Kidney capillary endothelial cell (primary cell): ENCODE data around the gene VENTX.
"Not testable (repeated sequence)": the region's sequence is repeated elsewhere in the genome, so short reads cannot be mapped to it uniquely, and the experiment has no call there.

ENCODE experiments used
- DNase-seq: peaks from one replicate; pipeline ENCODE4 v3.0.0-alpha.2; 2018; ENCODE audit warnings: low spot score

The VENTX gene

DNA sequence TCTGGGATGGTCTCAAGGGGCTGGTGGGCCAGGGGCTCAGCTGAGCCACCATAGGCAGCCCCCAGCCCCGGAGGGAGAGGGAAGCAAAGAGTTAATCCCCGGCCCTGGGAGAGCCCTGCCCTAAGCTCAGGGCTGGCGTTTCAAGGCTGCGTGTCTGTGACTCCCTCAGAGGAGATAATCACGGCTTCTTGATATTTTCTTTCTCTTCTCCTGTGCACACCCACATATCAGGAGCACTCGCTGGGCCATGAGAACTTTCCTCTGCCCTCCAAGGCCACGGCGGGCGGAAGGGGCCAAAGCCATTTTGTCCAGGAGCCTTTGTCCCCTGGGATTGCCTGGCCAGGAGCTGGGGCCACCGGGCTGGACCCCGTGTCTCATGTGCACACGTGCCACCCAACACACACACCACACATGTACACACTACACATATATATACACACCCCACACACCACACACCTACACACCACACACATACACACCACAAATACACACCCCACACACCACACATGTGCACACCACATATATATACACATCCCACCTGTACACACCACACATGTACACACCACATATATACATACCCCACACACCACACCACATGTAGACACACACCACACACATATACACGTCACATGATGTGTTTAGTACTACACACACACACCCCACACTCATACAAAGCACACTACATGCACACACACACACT lies 16.9 kb downstream of the VENTX start:
- DNase-seq = no peak

DNA sequence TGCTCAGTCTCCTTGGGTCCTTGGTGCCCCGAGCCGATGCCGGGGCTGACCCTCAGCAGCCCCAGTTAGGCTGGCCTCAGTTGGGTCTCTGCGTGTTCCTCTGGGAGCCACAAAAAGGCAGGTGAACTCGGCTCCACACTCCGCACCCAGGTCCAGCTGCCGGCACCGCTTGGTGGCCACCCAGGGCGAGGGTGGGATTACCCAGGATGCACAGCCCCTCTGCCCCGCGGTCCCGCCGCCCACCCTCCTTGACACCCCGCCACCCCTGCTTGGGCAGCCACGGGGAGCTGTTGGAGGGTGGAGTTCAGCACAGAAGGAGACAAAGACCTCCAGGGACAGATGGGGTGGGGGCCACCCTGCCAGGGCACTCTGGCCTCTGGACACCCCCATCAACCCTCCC lies 17.7 kb downstream of the VENTX start:
- DNase-seq = no peak

DNA sequence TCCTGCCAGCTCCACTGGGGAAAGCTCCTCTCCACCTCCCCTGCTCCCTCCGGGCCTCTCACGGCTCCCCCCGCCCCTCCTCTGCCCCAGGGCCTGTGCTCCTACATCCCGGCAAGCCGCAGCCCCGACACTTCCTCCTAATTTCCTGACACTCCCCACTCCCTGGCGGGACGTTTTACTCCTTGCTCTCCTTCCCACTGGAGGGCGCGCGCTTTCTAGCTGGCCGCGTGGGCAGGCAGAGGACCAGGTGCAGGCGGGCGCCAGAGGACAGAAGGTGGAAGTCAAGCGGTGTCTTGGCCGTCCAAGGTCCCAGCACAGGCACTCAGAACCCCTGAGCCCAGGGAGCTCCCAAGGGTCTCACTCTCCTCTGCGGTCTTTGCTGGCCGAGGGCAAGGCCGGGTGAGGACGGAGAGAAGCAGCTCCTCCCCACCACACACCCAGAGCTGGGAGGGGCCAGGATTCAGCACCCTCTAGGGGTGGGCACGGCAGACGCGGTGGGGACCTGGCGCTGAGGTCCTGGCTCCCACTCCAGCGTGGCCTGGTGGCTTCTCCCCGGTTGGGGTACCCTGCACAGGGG lies 19.9 kb downstream of the VENTX start:
- peak; percentile 35 for DNase-seq

DNA sequence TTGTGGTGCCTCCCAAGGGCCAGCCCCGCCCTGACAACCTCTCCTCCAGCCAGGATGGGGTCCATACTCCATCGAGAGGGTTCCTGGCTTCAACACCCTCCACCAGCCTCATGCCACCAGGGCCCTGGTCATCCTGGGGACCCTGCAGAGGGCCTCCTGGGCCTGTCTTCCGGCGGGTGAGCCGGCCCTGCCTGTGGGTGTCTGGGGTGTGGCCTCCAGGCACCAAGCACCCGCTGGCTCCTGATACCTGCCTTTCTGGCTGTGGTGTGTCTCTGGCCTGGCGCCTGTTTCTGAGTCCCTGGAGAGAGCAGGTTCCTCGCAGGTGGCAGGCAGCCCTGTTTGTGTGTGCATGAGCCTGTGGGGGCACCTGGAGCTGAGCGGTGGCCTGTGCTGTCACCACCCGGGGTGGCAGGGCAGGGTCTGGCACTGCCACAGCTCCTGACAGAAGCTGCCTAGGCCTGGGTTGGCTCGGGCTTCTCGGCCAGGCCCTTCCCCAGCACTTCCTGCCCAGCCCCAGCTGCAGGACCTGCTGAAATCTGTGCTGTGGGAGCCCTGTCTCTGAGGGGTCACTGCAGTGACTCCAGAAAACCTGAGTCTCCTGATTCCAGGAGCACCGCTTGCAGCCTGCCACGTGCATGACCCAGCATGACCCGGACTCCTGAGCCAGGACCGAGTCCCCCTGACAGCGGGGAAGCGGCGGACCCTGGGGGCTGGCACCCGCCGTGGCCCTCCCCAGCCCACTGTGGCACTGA lies 20.6 kb downstream of the VENTX start:
- no peak for DNase-seq

DNA sequence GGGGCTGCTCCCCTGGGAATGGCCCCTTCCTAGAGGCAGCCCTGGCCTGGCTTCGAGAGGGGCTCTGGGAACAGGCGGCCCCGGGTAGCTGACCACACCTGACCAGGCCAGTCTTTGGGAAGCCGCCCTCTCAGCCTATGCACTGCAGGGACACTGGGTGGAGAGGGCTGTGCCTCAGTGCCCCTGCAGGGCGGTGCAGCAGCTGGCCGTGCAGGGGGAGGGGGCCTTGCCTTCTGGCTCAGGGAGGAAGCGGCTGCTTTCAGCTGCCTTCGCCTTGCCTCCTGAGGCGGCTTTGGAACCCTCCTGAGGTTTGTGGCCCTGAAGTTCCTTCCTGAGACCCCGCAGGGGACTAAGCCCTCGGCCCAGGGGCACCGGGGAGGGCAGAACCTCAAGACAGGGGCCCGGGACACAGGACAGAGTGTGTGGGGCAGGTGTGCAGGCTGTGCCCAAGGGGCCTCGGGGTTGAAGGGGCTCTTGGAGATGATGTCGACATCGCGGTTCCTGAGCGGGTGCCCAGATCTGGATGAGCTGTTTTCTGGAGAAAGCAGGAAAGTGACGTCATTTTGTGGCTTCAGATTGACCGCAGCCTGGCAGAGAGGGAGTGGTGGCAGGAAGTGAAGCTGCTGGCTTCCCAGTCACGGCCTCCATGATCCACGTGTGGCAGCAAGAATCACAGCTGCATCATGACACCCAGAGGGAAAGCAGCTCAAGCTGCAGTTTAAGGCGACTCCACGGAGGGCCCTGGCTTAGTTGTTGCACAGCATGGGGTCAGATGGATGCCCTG lies 21.4 kb downstream of the VENTX start:
- DNase-seq = peak; percentile 96

DNA sequence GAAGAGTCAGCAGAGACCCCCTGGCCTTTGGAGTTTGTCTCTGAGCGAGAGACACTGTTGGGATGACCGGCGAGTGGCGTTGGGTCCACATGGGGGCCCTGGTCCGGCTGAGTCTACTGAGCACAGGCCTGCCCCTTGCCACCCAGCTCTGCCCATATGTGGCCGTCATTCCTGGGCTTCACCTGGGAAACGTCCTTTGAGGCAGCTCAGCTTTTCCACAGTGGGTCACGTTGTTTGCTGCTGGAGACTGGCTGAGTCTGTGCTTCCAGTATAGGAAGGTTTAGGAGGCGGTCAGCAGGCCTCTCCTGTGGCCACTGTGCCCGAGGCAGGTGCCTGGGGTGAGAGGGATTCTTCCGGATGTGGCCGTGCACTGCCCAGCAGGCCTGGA lies 21.9 kb downstream of the VENTX start:
- DNase-seq = no peak

DNA sequence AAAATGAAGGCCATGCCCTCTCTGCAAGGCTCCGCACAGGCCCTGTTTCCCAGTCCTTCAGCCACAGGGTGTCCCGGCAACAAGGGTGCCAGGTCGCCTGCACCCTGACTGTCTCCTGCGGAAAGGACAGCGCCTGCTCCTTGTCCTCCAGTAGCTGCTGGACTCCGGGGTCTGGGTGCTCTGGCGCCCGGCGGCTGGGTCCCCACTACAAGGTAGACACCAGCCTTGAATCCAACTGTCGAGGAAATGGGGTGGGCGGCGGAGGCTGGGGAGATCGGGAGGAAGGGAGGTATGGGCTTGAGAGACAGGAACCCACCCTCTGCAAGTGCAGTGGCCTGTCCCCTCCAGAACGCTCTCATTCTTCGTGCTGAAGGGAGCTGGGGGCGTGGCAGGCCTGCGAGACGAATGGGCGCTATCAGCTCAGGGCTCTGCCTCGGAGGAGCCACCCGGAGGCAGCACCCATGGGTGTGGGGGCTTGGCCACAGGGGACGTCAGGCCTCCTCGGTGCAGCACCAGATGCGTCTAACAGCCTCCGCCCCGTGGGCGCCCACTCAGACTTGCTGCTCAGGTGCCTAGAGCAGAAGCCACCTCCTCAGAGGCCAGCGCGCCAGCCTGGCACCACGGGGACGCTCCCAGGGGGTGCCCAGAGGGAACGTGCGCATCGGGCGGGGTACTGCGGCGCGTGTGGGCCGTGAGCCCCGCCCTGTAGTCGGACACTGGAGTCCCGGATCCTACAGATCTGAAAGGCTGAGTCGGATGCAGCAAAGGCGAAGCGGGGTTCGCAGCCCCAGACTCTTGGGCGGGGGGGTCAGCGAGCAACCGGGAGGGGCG lies 23.5 kb downstream of the VENTX start:
- no peak for DNase-seq

DNA sequence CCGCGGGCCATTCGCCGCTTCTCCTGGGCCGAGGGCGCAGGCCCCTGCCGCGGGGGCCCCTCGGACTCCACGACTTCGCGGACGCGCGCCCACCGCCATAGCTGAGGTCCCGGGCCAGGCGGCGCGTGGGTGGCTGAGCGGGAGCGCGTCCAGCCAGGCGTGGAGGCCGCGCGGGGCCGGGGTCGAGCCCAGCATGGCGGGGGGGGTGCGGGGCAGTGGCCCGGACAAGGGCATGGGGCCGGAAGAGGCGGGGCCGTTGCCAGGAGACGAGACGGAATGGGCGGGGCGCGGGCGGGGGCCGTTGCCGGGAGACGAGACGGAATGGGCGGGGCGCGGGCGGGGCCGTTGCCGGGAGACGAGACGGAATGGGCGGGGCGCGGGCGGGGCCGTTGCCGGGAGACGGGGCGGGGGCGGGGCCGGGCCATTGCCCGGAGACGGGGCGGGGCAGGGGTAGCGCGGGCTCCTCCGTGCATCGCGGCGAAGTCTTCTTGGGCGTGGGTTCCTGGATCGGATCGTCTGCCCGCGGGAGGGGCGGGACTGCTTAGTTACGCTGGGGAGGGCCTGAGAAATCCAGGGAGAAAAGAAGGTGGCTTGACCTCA lies 24.2 kb downstream of the VENTX start:
- DNase-seq = peak; percentile 40

DNA sequence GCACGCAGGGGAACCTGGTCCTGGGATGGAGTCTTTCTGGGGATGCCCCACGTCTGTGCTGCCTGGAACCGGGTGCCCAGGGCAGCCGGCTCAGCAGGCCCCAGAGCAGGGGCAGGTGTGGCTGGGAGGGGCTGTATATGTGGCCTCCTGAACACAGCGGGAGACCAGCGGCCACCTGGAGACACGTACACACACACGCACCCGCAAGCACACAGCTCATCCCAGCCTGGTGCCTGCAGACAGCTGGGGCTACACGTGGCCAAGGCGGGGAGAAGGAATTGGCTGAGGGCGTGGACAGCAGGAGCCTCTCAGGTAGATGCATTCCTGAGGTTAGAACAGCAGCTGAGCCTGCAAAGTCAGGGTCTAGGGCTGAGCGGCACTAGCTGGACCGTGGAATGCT lies 25.0 kb downstream of the VENTX start:
- no peak for DNase-seq

DNA sequence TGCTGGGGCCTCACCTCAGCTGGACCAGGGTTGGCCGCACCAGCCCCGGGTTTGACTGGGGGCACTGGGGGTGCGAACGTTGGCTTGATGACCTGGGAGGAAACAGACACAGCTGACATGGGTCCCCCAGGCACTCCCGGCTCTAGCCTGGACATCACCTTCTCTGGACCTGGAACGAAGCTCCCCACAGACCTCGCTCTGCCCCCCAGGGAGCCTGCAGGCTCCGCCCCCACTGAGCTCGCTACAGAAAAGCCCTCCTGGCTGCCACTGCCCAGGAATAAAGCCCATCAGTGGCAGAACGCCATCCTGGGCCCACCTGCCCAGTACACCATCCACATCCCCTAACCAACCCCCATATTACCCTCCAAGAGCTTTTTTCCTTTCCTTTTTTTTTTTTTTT lies 26.0 kb downstream of the VENTX start:
- DNase-seq = no peak

DNA sequence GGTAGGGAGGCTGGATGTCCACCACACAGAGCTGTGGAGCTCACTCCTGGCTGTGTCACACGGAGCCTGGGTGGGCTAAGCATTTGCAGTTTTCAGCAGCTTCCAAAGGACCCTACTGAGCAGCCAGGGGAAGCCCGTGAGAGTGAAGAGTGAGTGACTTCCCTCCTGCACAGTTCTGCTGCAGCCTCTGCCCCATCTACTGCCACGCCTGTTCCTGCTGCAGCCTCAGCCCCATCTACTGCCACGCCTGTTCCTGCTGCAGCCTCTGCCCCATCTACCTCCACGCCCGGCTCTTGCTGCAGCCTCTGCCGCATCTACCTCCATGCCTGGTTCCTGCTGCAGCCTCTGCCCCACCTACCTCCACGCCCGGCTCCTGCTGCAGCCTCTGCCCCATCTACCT lies 26.8 kb downstream of the VENTX start:
- no peak for DNase-seq

DNA sequence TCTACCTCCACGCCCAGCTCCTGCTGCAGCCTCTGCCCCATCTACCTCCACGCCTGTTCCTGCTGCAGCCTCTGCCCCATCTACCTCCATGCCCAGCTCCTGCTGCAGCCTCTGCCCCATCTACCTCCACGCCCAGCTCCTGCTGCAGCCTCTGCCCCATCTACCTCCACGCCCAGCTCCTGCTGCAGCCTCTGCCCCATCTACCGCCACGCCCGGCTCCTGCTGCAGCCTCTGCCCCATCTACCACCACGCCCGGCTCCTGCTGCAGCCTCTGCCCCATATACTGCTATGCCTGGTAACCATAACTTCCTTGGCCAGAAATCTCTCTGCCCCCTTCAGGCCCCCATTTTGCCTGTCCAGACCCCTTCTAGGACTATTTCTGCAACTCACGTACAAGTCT lies 27.4 kb downstream of the VENTX start:
- not testable (repeated sequence) for DNase-seq

DNA sequence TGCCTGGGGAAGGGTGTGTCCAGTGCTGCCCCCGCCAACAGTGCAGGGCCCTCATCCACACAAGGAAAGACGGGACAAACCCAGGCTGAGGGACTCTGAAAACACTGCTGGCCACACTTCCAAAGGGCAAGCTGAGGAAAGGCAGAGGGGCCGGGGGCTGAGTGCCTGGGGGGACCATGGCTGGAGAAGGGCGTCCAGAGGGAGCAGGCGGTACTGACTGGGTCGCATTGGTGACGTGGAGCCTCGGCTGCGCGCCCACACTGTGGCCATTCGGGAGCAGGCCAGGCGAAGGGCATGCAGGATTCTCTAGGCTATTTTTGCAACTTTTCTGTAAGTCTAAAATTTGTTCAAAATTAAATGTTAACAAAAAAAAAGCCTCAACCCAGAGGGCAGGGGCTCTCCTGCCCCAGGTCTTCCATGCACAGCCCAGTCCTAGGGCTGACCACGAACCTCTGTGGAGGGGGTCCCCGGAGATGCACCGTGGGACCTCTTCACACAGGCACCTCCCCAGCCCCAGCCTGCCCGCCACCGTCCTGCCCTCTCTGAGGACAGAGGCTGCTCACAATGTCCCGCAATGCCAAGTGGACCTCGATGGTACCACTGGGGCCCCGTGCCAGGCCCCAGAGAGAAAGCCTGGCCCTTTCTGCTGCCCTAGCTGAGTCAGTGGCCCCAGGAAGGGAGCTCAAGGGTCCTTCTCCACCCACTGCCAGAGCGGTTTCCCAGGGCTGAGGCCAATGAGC lies 28.6 kb downstream of the VENTX start:
- DNase-seq = no peak

DNA sequence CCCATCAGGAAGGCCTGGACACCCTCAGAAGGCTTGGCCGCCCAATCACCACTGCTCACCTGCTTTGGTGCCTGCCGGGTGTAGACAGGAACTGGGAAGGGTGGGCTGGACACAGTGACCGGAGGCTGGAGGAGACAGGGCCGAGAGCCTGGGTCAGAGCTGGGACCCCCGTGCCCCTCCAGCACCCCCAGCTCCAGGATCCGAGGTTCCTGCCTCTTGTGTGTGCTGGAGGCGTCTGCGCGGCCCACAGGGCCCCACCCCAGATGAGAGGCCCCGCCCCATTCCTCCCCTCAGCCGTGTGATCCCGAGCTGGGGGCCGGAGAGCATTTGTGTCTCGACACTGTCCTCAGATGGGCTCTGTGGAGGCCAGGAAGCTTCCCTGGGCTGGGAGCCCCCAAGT lies 29.6 kb downstream of the VENTX start:
- DNase-seq = no peak

DNA sequence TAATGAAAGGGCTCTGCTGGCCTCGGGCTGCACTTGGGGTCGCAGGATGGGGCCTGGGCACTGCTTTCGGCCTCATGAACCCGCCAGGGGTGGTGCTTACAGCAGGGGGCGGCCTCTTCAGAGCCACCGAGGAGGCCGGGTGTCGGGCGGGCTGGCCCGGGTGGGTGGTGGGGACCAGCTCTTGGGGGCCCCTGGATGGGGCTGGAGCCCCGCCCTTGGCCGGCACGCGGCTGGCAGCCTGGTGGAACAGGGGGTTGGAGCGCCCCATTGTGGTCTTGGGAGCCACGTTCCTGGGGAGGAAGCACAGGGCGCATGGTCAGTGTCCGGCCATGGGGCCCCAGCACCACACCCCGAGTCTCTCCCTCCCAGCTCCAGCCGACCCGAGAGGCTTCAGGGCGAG lies 30.2 kb downstream of the VENTX start:
- DNase-seq = no peak

DNA sequence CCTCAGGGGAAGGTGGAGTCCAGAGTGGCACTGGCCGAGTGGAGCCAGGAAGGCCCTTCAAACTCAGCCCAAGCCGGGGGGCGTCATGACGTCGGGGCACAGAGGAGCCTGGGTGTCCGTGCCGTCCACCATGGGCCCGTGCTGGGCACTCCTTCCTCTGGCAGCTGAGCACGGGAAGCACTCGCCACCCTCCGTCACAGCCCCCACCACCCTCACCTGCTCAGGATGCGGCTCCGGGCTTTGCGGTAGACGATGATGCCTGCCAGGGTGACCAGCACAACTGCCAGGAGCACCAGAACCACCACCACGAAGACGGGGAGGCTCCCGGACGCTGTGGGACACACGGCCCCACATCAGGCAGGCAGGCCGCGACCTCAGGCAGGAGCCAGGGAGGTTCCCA lies 30.9 kb downstream of the VENTX start:
- no peak for DNase-seq

DNA sequence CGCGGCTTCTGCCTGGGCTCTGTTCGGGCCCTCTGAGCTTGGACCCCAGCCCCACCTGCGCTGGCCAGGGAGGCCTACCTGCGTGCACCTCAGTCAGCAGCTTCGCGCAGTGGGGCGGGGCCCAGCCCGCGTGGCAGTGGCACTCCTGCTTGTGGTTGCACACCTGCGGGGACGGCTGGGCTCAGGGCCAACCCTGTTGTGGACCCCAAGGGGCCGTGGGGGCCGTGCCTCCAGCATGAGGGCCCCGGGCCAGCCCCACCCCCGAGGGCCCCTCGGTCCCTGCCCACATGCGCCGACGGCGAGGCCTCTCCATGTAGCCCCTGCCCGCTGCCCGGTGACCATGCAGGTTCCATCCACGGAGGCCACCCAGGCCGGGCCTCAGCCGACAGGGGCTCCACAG lies 31.7 kb downstream of the VENTX start:
- DNase-seq = no peak

DNA sequence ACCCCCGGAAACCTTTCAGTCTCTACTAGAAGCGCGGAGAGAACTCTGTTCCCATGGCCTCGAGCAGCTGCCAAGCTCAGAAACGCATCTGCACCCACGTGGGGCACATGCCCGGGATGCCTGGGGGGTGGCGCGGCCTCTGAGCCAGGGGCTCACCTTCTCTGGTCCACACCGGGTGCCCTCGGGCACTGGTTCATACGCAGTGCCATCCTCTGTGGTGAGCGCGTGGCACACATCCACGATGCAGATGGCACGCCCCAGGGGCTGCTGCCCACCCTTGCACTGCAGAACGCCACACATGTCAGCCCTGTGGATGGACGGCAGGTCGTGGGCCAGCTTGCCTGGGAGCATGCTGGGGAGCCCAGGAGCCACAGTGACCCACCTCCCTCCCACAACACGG lies 32.5 kb downstream of the VENTX start:
- DNase-seq = no peak

DNA sequence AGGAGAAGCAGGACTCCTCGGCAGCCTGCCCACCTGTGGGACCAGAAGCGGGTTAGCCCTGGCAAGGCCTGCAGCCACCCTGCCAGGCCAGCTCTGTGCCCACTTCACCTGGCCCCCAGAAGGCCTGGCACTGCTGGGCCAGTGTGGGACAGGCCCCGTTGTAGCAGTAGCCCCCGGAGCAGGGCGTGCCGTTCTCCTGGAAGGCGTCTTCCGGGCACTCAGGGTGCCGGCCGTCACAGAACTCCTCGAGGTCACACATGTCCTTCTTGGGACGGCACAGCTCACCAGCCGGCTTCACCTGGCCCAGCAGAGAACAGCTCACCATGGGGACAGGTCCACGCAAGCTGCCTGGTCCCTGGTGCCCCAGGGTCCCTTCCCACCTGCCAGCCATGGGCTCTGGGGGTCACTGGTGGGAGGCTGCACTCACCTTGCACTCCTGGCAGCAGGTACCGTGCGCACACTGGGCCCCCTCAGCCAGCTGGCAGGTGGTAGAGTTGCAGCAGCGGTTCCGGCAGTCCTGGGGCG lies 33.2 kb downstream of the VENTX start:
- DNase-seq = no peak

DNA sequence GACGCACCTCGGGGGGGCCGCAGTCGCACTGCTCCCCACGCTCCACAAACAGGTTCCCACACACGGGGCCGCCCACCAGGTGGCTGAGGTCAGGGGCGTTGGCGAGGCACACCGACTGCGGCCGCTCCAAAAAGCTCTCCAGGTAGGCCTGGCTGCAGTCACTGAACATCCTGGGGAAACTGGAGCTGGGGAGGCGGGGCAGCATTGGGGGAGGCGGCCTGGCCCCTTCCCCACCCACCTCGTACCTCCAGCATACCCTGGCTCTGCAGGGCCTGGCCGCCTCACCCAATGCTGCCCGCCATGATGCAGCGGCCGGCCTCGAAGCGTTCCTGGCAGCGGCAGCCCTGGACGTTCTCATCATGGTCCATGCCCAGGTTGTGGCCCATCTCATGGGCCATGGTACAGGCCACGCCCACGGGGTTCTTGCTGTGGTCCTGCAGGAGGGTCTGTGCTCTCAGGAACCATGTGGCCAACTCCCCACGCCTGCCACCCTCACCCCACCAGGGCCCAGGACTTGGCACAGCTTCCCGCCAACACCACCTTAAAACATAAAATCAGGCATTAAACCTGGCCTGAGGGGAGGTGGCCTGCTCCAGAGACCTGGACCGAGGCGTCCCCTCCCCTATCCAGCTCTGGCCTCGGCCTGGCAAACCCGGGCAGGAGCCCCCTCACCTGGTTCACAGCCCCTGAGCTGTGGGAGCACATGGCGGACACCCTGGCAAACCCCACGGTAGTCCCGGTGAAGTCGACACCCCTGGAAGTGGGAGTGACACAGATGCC lies 34.1 kb downstream of the VENTX start:
- no peak for DNase-seq
